Kidney epithelial cell (primary cell): Measurements from ENCODE around the gene TNPO3. TPM values are rescaled to one million over a fixed set of nuclear protein-coding genes. Genes with fewer than 3 reads are reported as not detected.
A peak's percentile ranks its signal among the peaks of the same experiment; 100 is the strongest.

Source experiments
- DNase-seq: peaks from one replicate; pipeline ENCODE4 v3.0.0-alpha.2; 2010; ENCODE audit warnings: low read depth
- H3K27me3 ChIP-seq: 2 replicates; pipeline ENCODE4 v1.6.0; 2011; ENCODE audit warnings: low read length; ENCODE audit not compliant: control insufficient read depth, insufficient read depth
- H3K36me3 ChIP-seq: 2 replicates; pipeline ENCODE4 v1.5.1; 2011; ENCODE audit warnings: low read length; ENCODE audit not compliant: control insufficient read depth, insufficient read depth
- H3K4me3 ChIP-seq: 2 replicates; pipeline ENCODE4 v1.5.1; 2011; ENCODE audit warnings: low read depth, mild to moderate bottlenecking, control low read depth, low read length
- CTCF ChIP-seq: IDR thresholded peaks from 2 replicates; pipeline ENCODE4 v1.5.1; 2011; ENCODE audit warnings: mild to moderate bottlenecking, moderate library complexity, low read length, control low read depth, inconsistent platforms; ENCODE audit not compliant: insufficient read depth, poor library complexity, severe bottlenecking
- total RNA-seq: library from RNA; depleted of rRNA; stranded (reverse); fragments of >200 nt; gene quantifications from 2 replicates; pipeline ENCODE4 v1.2.3, GENCODE V29; 2015

The TNPO3 gene
- total RNA-seq, 1 donor from 2014 or later = 50.8 TPM

- H3K4me3 ChIP-seq = no peak overlapping the region
- no peak for DNase-seq
- no peaks in the 10 kb centered on the region for H3K36me3 ChIP-seq
- H3K27me3 ChIP-seq = peaks cover 37% of the 10 kb centered on the region
- no peak for TF ChIP-seq CTCF
These were observed 142.6 kb downstream of the TNPO3 start for GRCh38 chr7:128912281-128912680.

- Histone ChIP-seq H3K4me3 (no peak overlapping the region), H3K36me3 (no peaks in the 10 kb centered on the region), H3K27me3 (peaks cover 31% of the 10 kb centered on the region)
- no peak for DNase-seq
- TF ChIP-seq CTCF = no peak
These were observed 143.4 kb downstream of the TNPO3 start for GRCh38 chr7:128911423-128912031.

GRCh38 chr7:128910569-128910945, 144.4 kb downstream of the TNPO3 start, which contains the start of gene KCP:
Gene KCP, minus strand, starts transcription at chr7:128910709. Its CDS starts 33 bp downstream, at chr7:128910676.
- no peak for TF ChIP-seq CTCF
- Histone ChIP-seq H3K27me3 (peaks cover 21% of the 10 kb centered on the region), H3K36me3 (no peaks in the 10 kb centered on the region), H3K4me3 (peak within 1 kb of the TSS; percentile 47)
- no peak for DNase-seq

GRCh38 chr7:128909625-128910568, 145.0 kb downstream of the TNPO3 start:
- Histone ChIP-seq H3K27me3 (peaks cover 15% of the 10 kb centered on the region), H3K4me3 (peak overlapping the region; percentile 47), H3K36me3 (no peaks in the 10 kb centered on the region)
- peak; percentile 69 for DNase-seq
- TF ChIP-seq CTCF = no peak

- DNase-seq = no peak
- Histone ChIP-seq H3K27me3 (peaks cover 6% of the 10 kb centered on the region), H3K4me3 (peak overlapping the region; percentile 47), H3K36me3 (no peaks in the 10 kb centered on the region)
- TF ChIP-seq CTCF = no peak
These were observed 145.9 kb downstream of the TNPO3 start for GRCh38 chr7:128908750-128909624.
